ENCODE measurements around the gene PRPH2. TPM values are rescaled to one million over a fixed set of nuclear protein-coding genes. Genes with fewer than 3 reads are reported as not detected.

PRPH2 gene
- total RNA-seq, 4 donors from 2014 or later, result 0.38 TPM; not detected in 3

- Histone ChIP-seq H3K36me3 (no peaks in the 10 kb centered on the region), H3K27me3 (no peaks in the 10 kb centered on the region), H3K4me3 (no peak overlapping the region), H3K9me3 (no peaks in the 10 kb centered on the region), H3K4me1 (peaks cover 4% of the 10 kb centered on the region), H3K27ac (no peak overlapping the region)
- 79% methylated on average over 9 of the region's 9 CpGs for WGBS
- TF ChIP-seq POLR2AphosphoS5 (IDR thresholded peaks at IDR 0.05) (no peak), POLR2A (IDR thresholded peaks at IDR 0.05) (no peak), EP300 (IDR thresholded peaks at IDR 0.05) (no peak), CTCF (IDR thresholded peaks at IDR 0.05) (no peak)
- no peak for DNase-seq (ENCODE audit: low spot score in 2 of 2)
Measured at GRCh38 chr6:42764911-42765648, 42.7 kb upstream of the PRPH2 start.

DNA sequence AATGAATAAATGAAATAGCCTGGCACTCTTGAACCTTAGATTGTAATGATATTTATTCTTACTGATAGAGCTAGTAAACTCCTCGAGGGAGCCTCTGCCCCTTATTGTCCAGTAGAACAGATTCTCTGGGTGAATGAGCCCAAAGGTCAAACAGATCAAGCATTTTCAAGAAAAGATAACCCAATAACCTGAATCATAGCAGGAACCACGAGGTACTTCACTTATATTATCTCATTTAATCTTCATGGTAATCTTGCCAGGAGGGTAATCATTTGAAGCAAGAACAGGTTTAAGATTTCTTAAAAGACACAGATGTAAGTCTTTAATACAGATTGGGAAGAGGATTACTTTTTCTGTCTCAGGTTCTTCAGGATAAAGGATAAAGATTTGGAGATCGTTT is 40.6 kb upstream of the PRPH2 start:
- Histone ChIP-seq H3K9me3 (no peaks in the 10 kb centered on the region), H3K27me3 (no peaks in the 10 kb centered on the region), H3K27ac (no peak overlapping the region), H3K4me1 (peaks cover 4% of the 10 kb centered on the region), H3K4me3 (no peak overlapping the region), H3K36me3 (peaks cover 8% of the 10 kb centered on the region)
- WGBS, result 74% methylated on average over 3 of the region's 3 CpGs
- DNase-seq (ENCODE audit: low spot score in 2 of 2), result no peak
- TF ChIP-seq EP300 (IDR thresholded peaks at IDR 0.05), result no peak

GRCh38 chr6:42762426-42762859 is 40.0 kb upstream of the PRPH2 start:
- H3K4me1 ChIP-seq, result peaks cover 4% of the 10 kb centered on the region
- no peak for DNase-seq (ENCODE audit: low spot score in 2 of 2)
- H3K9me3 ChIP-seq, result no peaks in the 10 kb centered on the region
- 76% methylated on average over 3 of the region's 3 CpGs for WGBS
- no peak overlapping the region for H3K4me3 ChIP-seq
- TF ChIP-seq EP300 (IDR thresholded peaks at IDR 0.05) (no peak), POLR2A (IDR thresholded peaks at IDR 0.05) (no peak), CTCF (IDR thresholded peaks at IDR 0.05) (no peak), POLR2AphosphoS5 (IDR thresholded peaks at IDR 0.05) (no peak)
- no peaks in the 10 kb centered on the region for H3K27me3 ChIP-seq
- H3K36me3 ChIP-seq, result peaks cover 8% of the 10 kb centered on the region
- no peak overlapping the region for H3K27ac ChIP-seq

GRCh38 chr6:42761287-42762067 is 39.1 kb upstream of the PRPH2 start:
- Histone ChIP-seq H3K9me3 (no peaks in the 10 kb centered on the region), H3K36me3 (peaks cover 8% of the 10 kb centered on the region), H3K4me3 (no peak overlapping the region), H3K27me3 (no peaks in the 10 kb centered on the region), H3K4me1 (peaks cover 4% of the 10 kb centered on the region), H3K27ac (no peak overlapping the region)
- 88% methylated on average over 8 of the region's 8 CpGs for WGBS
- DNase-seq (ENCODE audit: low spot score in 2 of 2), result no peak
- TF ChIP-seq EP300 (IDR thresholded peaks at IDR 0.05) (no peak), CTCF (IDR thresholded peaks at IDR 0.05) (no peak), POLR2AphosphoS5 (IDR thresholded peaks at IDR 0.05) (no peak), POLR2A (IDR thresholded peaks at IDR 0.05) (no peak)

GRCh38 chr6:42758756-42759430 is 36.5 kb upstream of the PRPH2 start:
- 91% methylated on average over 3 of the region's 3 CpGs for WGBS
- Histone ChIP-seq H3K4me3 (no peak overlapping the region), H3K9me3 (no peaks in the 10 kb centered on the region), H3K4me1 (peaks cover 4% of the 10 kb centered on the region), H3K27me3 (no peaks in the 10 kb centered on the region), H3K36me3 (peaks cover 8% of the 10 kb centered on the region), H3K27ac (no peak overlapping the region)
- TF ChIP-seq POLR2AphosphoS5 (IDR thresholded peaks at IDR 0.05), result no peak
- no peak for TF ChIP-seq CTCF (IDR thresholded peaks at IDR 0.05)
- TF ChIP-seq POLR2A (IDR thresholded peaks at IDR 0.05), result no peak
- TF ChIP-seq EP300 (IDR thresholded peaks at IDR 0.05), result no peak
- no peak for DNase-seq (ENCODE audit: low spot score in 2 of 2)
